AG09319 (cell line): ENCODE results near the gene HBS1L.

Experiments
- DNase-seq: peaks from one replicate; pipeline ENCODE4 v3.0.0-alpha.2; 2010; ENCODE audit warnings: low read depth; ENCODE audit errors: extremely low read depth
- CTCF ChIP-seq: IDR thresholded peaks from 2 replicates; pipeline ENCODE4 v1.5.1; 2011; ENCODE audit warnings: low read depth, mild to moderate bottlenecking, inconsistent platforms, low read length, moderate library complexity

Gene HBS1L

GRCh38 chr6:135038335-135038734, 16.3 kb downstream of the HBS1L start:
- no peak for DNase-seq
- TF ChIP-seq CTCF, result no peak

GRCh38 chr6:135037541-135037940, 17.1 kb downstream of the HBS1L start:
- no peak for DNase-seq
- no peak for TF ChIP-seq CTCF

- no peak for TF ChIP-seq CTCF
- no peak for DNase-seq
Observed at GRCh38 chr6:135036731-135037420, 17.7 kb downstream of the HBS1L start.

- TF ChIP-seq CTCF, result no peak
- no peak for DNase-seq
Observed at GRCh38 chr6:135033238-135033637, 21.4 kb downstream of the HBS1L start.

GRCh38 chr6:135030532-135031178, 24.0 kb downstream of the HBS1L start:
- no peak for DNase-seq
- no peak for TF ChIP-seq CTCF

GRCh38 chr6:135030056-135030473, 24.6 kb downstream of the HBS1L start:
- TF ChIP-seq CTCF, result no peak
- DNase-seq, result no peak

GRCh38 chr6:135025775-135026174, 28.8 kb downstream of the HBS1L start:
- TF ChIP-seq CTCF, result no peak
- DNase-seq, result no peak
